HG02852 (cell line): ENCODE data around the gene HECA.
"Not testable (repeated sequence)": the region's sequence is repeated elsewhere in the genome, so short reads cannot be mapped to it uniquely, and the experiment has no call there.

ENCODE experiments used
- ATAC-seq: cut with Tn5 transposase; IDR thresholded peaks from one replicate; pipeline ENCODE4 v1.9.1; 2021; ENCODE audit warnings: mild to moderate bottlenecking, moderate library complexity; ENCODE audit not compliant: unreplicated experiment

The HECA gene

GRCh38 chr6:139135578-139136545 lies 982 bp downstream of the HECA start:
- peak; percentile 30 for ATAC-seq

- no peak for ATAC-seq
These were observed 2.8 kb downstream of the HECA start for GRCh38 chr6:139137706-139138105.

GRCh38 chr6:139140854-139141253 lies 6.0 kb downstream of the HECA start:
- not testable (repeated sequence) for ATAC-seq

- no peak for ATAC-seq
These were observed 7.4 kb downstream of the HECA start for GRCh38 chr6:139142262-139142661.

- no peak for ATAC-seq
These were observed 8.2 kb downstream of the HECA start for GRCh38 chr6:139143111-139143510.

DNA sequence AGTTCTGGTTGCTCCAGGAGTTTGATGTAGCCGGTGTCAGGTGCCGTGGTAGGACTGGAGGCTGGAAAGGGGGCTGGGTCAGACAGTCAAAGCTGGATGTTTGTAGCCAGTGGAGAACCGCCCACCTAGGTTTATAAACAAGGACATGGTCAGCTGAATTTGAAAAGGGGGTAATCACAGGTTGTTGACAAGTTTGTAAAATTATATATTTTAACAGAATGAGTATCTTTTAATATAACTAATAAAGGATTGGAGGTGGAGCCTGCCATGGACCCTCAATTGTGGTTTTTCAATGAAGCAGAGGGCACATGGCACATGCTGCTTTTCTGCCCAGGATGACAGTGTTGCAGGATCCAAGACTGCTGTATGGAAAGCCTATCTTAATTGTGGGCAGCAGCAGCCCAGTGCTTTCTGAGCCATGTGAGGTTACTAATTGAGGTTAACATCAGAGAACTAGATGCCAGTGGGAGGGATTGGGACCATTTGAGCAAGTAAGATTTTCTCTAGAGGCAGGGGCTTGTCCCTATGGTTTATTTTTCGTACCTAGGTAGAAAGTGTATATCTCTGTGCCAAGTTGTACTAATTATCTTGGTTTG lies 9.7 kb downstream of the HECA start:
- no peak for ATAC-seq

DNA sequence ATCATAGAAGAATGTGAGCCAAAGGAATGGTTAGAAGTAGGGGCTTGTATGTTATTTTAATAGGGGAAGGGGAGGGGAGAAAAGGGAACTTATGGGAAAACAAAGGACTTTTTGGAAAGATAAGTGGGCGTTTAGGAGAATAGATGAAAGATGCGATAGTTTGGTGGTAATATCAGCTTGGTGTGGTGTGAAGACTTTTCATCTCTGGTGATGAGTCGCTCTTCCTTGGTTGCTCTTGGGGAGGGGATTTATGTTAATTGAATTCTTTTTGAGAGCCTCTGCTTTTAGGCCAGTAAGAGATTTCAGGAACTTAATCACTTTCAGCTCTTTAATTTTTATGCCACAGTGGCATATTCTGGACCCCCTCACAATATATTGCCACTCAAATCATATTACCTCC lies 10.8 kb downstream of the HECA start:
- no peak for ATAC-seq

DNA sequence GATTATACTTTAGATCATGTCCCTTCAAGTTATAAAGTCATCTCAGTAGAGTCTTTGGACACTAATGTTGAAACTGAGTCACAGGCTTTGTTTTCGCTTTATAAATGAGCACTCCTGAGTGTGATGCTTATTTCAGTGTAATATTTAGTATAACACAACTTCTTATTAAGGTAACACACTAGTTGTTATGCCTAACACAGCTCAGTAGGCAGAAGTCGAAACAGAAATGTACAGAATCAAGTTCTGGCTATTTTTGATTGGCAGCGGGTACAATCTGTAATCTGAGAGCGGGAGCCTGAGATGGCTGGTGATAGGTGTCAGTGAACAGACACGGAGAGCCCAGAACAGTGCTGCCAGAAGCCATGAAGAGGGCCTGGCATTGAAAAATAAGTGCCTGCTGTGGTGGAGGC lies 11.4 kb downstream of the HECA start:
- no peak for ATAC-seq

GRCh38 chr6:139147628-139148027 lies 12.7 kb downstream of the HECA start:
- no peak for ATAC-seq

- ATAC-seq, result no peak
These were observed 13.8 kb downstream of the HECA start for GRCh38 chr6:139148557-139149235.

- no peak for ATAC-seq
These were observed 14.5 kb downstream of the HECA start for GRCh38 chr6:139149383-139149782.

GRCh38 chr6:139150920-139151319 lies 16.0 kb downstream of the HECA start:
- no peak for ATAC-seq

GRCh38 chr6:139151425-139152087 lies 16.7 kb downstream of the HECA start:
- no peak for ATAC-seq

GRCh38 chr6:139152088-139152891 lies 17.4 kb downstream of the HECA start:
- no peak for ATAC-seq

- no peak for ATAC-seq
These were observed 18.0 kb downstream of the HECA start for GRCh38 chr6:139152892-139153271.

GRCh38 chr6:139153855-139154254 lies 19.0 kb downstream of the HECA start:
- no peak for ATAC-seq

DNA sequence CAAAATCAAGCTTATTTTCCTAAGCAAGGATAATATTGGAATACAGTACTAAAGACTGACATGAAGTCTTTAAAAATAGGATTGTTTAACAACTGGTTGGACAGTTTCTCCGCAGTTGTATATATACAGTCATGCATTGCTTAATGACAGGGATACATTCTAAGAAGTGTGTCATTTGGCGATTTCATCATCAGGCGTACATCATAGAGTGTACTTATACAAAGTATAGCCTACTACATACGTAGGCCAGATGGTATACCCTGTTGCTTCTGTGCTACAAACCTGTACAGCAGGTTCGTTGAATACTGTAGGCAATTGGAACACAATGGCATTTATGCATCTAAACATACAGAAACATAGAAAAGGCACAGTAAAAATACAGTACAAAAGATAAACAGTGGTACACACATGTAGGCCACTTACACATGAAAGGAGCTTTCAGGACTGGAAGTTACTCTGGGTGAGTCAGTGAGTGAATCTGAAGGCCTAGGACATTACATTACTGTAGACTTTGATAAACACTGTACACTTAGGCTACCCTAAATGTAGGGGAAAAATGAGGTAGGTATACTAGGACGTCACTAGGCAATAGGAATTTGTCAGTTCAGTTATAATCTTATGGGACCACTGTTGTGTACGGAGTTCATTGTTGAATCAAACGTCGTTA lies 20.1 kb downstream of the HECA start:
- no peak for ATAC-seq

GRCh38 chr6:139156102-139156501 lies 21.2 kb downstream of the HECA start:
- no peak for ATAC-seq

DNA sequence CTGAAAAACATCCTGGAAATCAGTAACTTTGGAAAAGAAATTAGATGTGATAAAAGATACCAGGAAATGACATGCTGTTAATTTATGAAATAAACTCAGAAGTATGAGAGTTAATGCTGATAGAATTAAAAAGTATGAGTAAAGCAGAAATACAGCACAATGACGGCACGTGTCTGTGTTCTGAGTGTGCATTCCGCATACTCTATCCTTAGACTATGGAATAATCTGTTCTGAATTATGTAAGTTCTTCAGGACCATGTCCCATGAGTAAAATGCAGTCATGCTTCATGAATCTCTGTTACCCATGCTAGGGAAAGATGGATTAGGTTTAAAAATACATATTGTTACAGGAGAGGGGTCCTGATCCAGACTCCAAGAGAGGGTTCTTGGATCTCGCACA lies 21.7 kb downstream of the HECA start:
- no peak for ATAC-seq

DNA sequence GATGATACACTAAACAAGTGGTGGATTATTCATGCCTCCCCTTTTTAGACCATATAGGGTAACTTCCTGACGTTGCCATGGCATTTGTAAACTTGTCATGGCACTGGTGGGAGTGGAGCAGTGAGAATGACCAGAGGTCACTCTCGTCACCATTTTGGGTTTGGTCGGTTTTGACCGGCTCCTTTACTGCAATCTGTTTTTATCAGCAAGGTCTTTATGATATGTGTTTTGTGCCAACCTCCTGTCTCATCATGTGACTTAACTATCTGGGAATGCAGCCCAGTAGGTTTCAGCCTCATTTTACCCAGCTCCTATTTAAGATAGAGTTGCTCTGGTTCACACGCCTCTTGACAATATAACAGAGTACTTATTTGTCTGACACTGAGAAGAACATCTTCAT lies 22.2 kb downstream of the HECA start:
- not testable (repeated sequence) for ATAC-seq
